ENCODE data around the gene FGF14. TPM values are rescaled to one million over a fixed set of nuclear protein-coding genes. Genes with fewer than 3 reads are reported as not detected.

FGF14 gene
- total RNA-seq, 1 donor from 2014 or later: not detected

GRCh38 chr13:101915755-101916107 lies 486.1 kb downstream of the FGF14 start:
- TF ChIP-seq CTCF (IDR thresholded peaks at IDR 0.05; ENCODE audit: insufficient read depth, low read length, poor library complexity, severe bottlenecking): no peak
- peak overlapping the region; percentile 4 for H3K4me3 ChIP-seq (ENCODE audit: low read depth, low read length)
- peaks cover 44% of the 10 kb centered on the region for H3K27me3 ChIP-seq (ENCODE audit: control insufficient read depth, insufficient read depth, low read length)
- DNase-seq (ENCODE audit: low read depth): no peak
- H3K36me3 ChIP-seq (ENCODE audit: control insufficient read depth, insufficient read depth, low read length): no peaks in the 10 kb centered on the region

- Histone ChIP-seq H3K4me3 (ENCODE audit: low read depth, low read length) (no peak overlapping the region), H3K36me3 (ENCODE audit: control insufficient read depth, insufficient read depth, low read length) (no peaks in the 10 kb centered on the region), H3K27me3 (ENCODE audit: control insufficient read depth, insufficient read depth, low read length) (peaks cover 44% of the 10 kb centered on the region)
- TF ChIP-seq CTCF (IDR thresholded peaks at IDR 0.05; ENCODE audit: insufficient read depth, low read length, poor library complexity, severe bottlenecking): no peak
- DNase-seq (ENCODE audit: low read depth): no peak
These were observed 486.5 kb downstream of the FGF14 start for GRCh38 chr13:101915331-101915730.

- Histone ChIP-seq H3K4me3 (ENCODE audit: low read depth, low read length) (no peak overlapping the region), H3K27me3 (ENCODE audit: control insufficient read depth, insufficient read depth, low read length) (peaks cover 20% of the 10 kb centered on the region), H3K36me3 (ENCODE audit: control insufficient read depth, insufficient read depth, low read length) (no peaks in the 10 kb centered on the region)
- TF ChIP-seq CTCF (IDR thresholded peaks at IDR 0.05; ENCODE audit: insufficient read depth, low read length, poor library complexity, severe bottlenecking): no peak
- no peak for DNase-seq (ENCODE audit: low read depth)
These were observed 490.1 kb downstream of the FGF14 start for GRCh38 chr13:101911752-101912151.

GRCh38 chr13:101903890-101904289 lies 498.0 kb downstream of the FGF14 start:
- no peaks in the 10 kb centered on the region for H3K27me3 ChIP-seq (ENCODE audit: control insufficient read depth, insufficient read depth, low read length)
- no peak for TF ChIP-seq CTCF (IDR thresholded peaks at IDR 0.05; ENCODE audit: insufficient read depth, low read length, poor library complexity, severe bottlenecking)
- H3K4me3 ChIP-seq (ENCODE audit: low read depth, low read length): no peak overlapping the region
- no peak for DNase-seq (ENCODE audit: low read depth)
- no peaks in the 10 kb centered on the region for H3K36me3 ChIP-seq (ENCODE audit: control insufficient read depth, insufficient read depth, low read length)

- no peak for TF ChIP-seq CTCF (IDR thresholded peaks at IDR 0.05; ENCODE audit: insufficient read depth, low read length, poor library complexity, severe bottlenecking)
- Histone ChIP-seq H3K27me3 (ENCODE audit: control insufficient read depth, insufficient read depth, low read length) (no peaks in the 10 kb centered on the region), H3K4me3 (ENCODE audit: low read depth, low read length) (no peak overlapping the region), H3K36me3 (ENCODE audit: control insufficient read depth, insufficient read depth, low read length) (no peaks in the 10 kb centered on the region)
- DNase-seq (ENCODE audit: low read depth): no peak
These were observed 503.2 kb downstream of the FGF14 start for GRCh38 chr13:101898676-101899075.

GRCh38 chr13:101896541-101896940 lies 505.3 kb downstream of the FGF14 start:
- no peak for TF ChIP-seq CTCF (IDR thresholded peaks at IDR 0.05; ENCODE audit: insufficient read depth, low read length, poor library complexity, severe bottlenecking)
- Histone ChIP-seq H3K4me3 (ENCODE audit: low read depth, low read length) (no peak overlapping the region), H3K27me3 (ENCODE audit: control insufficient read depth, insufficient read depth, low read length) (no peaks in the 10 kb centered on the region), H3K36me3 (ENCODE audit: control insufficient read depth, insufficient read depth, low read length) (no peaks in the 10 kb centered on the region)
- DNase-seq (ENCODE audit: low read depth): no peak
